ENCODE data around the gene LYRM4. TPM values are rescaled to one million over a fixed set of nuclear protein-coding genes. Genes with fewer than 3 reads are reported as not detected.

Gene LYRM4
- total and polyA plus RNA-seq, 2 experiments from 2014 or later, result 51.0 to 62.0 TPM

- no peak for TF ChIP-seq ZNF462 (CRISPR knock-in tag; IDR thresholded peaks at IDR 0.05)
- no peak for TF ChIP-seq STAT1 (IDR thresholded peaks at IDR 0.05; ENCODE audit: unreplicated experiment)
- no peak for TF ChIP-seq POLR2AphosphoS5 (IDR thresholded peaks at IDR 0.05; ENCODE audit: low read depth)
These were observed 61.0 kb downstream of the LYRM4 start (continued) for GRCh38 chr6:5199702-5200101.

- Mint-ChIP-seq H3K27me3 (ENCODE audit: insufficient read depth, low read depth, poor library complexity) (no peaks in the 10 kb centered on the region), H3K27ac (no peak overlapping the region), H3K36me3 (ENCODE audit: low read depth) (peaks cover 5% of the 10 kb centered on the region; the same call in 2 of the 3 replicates), H3K4me3 (no peak overlapping the region), H3K4me1 (peaks cover 8% of the 10 kb centered on the region; the same call in 2 of the 3 replicates), H3K9me3 (no peaks in the 10 kb centered on the region)
- no peak overlapping the region for H3K27ac ChIP-seq (ENCODE audit: low read depth)
- no peak overlapping the region for H3K4me2 ChIP-seq
- ATAC-seq (no peak), DNase-seq (ENCODE audit: low spot score) (no peak)
- H3F3A ChIP-seq (replicated peaks; ENCODE audit: low read depth), result no peaks in the 10 kb centered on the region
- H3K27me3 ChIP-seq (ENCODE audit: insufficient read depth), result no peaks in the 10 kb centered on the region
- H4K20me1 ChIP-seq (replicated peaks; ENCODE audit: insufficient read depth), result peaks cover 13% of the 10 kb centered on the region; the same call in 1 of the 2 replicates
- H3K79me2 ChIP-seq (replicated peaks; ENCODE audit: insufficient read depth), result peaks cover 10% of the 10 kb centered on the region; the same call in 1 of the 2 replicates
- H3K9me2 ChIP-seq (ENCODE audit: insufficient read depth), result no peaks in the 10 kb centered on the region
- H3K4me1 ChIP-seq (ENCODE audit: insufficient read depth), result no peaks in the 10 kb centered on the region
- no peak overlapping the region for H2AFZ ChIP-seq
- no peaks in the 10 kb centered on the region for H3K36me3 ChIP-seq (ENCODE audit: insufficient read depth)
- H3K4me3 ChIP-seq, result no peak overlapping the region
- TF ChIP-seq NANOG (IDR thresholded peaks at IDR 0.05; ENCODE audit: borderline replicate concordance) (no peak), ZNF462 (CRISPR knock-in tag; IDR thresholded peaks at IDR 0.05) (no peak), POLR2AphosphoS5 (IDR thresholded peaks at IDR 0.05; ENCODE audit: low read depth) (no peak), STAT1 (IDR thresholded peaks at IDR 0.05; ENCODE audit: unreplicated experiment) (no peak), ZNF114 (CRISPR knock-in tag; IDR thresholded peaks at IDR 0.05) (no peak), ETS1 (IDR thresholded peaks at IDR 0.05) (no peak), EZH2phosphoT487 (IDR thresholded peaks at IDR 0.05; ENCODE audit: unreplicated experiment) (no peak), JUNB (IDR thresholded peaks at IDR 0.05; ENCODE audit: unreplicated experiment) (no peak), EZH2 (IDR thresholded peaks at IDR 0.05; ENCODE audit: low read depth, unreplicated experiment) (no peak)
These were observed 61.5 kb downstream of the LYRM4 start for GRCh38 chr6:5199283-5199682.
